ENCODE measurements around the gene MAGI3.
"Not testable (repeated sequence)": the region's sequence is repeated elsewhere in the genome, so short reads cannot be mapped to it uniquely, and the experiment has no call there.

The MAGI3 gene

DNA sequence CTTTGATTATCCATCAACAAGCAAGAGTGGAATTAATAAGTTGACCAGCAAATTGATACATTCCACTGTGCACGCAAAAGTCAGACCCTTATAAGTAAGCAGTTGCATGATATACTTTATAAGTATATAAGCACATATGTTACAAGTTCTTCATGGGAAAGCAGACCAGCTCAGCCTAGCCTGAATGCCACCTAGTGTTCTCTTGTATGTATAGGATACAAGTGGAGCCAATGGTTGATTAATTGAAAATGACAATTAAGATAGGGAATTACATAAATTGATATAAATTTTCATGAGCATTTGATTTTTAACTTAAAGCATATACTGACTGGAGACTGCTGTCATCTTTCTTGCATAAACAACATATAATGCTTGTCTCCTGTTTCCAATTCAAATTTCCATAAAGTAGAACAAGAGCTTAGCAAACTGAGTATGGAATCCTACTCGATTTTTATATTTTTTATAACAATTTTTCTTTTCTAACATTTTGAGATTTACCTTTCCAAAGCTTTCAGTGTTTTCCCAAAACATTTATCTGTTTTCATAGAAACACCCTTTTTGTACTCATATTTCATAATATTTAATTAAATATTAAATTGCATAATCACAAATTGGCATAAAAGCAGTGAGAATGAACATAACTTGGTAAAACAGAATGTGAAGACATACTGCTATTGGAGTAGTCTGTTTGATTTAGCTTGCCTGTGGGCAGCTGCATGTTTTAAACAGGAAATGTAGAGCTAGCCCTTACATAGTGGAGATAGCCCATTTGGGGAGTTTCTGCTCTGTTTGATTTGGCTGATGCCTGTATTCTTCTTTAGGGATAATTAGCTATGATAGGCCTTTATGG is 62.8 kb downstream of the MAGI3 start:
- peaks cover 27% of the 10 kb centered on the region for H3K4me1 ChIP-seq (ENCODE audit: insufficient read depth, low read length)
- H3K9me3 ChIP-seq (ENCODE audit: low read length) = no peaks in the 10 kb centered on the region
- H3K27ac ChIP-seq (ENCODE audit: low read depth, low read length) = no peak overlapping the region
- no peak overlapping the region for H3K9ac ChIP-seq (ENCODE audit: low read length)
- H3K27me3 ChIP-seq (ENCODE audit: control insufficient read depth in 1 of 2, insufficient read depth in 2 of 2, low read length in 2 of 2) = no peaks in the 10 kb centered on the region
- no peak overlapping the region for H3K4me3 ChIP-seq (ENCODE audit: low read depth in 1 of 2, low read length in 2 of 2)
- H3K36me3 ChIP-seq (ENCODE audit: insufficient read depth, low read length) = no peaks in the 10 kb centered on the region

DNA sequence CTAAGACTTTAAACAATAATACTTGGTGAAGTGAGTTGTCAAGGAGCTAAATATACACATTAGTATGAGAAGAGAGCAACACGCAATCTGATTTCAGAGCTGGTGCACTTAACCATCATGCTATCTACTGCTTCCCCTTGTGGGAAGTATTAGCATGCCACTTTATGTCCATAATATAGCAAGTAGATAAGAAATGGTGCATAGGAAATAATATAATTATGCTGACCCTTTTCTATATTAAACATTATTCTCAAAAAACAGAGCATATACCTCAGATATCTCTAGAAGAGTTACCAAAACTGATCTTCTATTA is 63.4 kb downstream of the MAGI3 start:
- no peak overlapping the region for H3K27ac ChIP-seq (ENCODE audit: low read depth, low read length)

DNA sequence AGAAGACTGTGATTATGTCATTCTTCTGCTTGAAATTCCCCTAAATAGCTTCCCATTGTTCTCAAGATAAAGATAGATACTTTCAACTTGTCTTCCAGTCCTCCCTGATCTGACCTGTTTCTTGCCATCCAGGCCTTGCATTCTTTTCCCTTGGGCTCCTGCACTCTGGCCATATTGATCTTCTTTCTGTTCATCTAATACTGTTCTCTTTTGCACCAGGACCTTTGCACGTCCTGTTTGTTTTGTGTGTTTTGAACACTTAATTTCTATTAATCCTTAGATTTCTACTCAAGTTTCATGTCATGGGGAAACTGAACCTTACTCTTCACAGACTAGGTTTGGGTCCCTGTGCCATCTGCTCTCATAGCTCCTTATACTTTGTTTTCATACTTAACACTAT is 65.1 kb downstream of the MAGI3 start:
- Histone ChIP-seq H3K27ac (ENCODE audit: low read depth, low read length) (no peak overlapping the region), H3K27me3 (ENCODE audit: control insufficient read depth in 1 of 2, insufficient read depth in 2 of 2, low read length in 2 of 2) (no peaks in the 10 kb centered on the region), H3K4me1 (ENCODE audit: insufficient read depth, low read length) (peaks cover 27% of the 10 kb centered on the region), H3K9ac (ENCODE audit: low read length) (no peak overlapping the region), H3K4me3 (ENCODE audit: low read depth in 1 of 2, low read length in 2 of 2) (no peak overlapping the region), H3K36me3 (ENCODE audit: insufficient read depth, low read length) (no peaks in the 10 kb centered on the region), H3K9me3 (ENCODE audit: low read length) (no peaks in the 10 kb centered on the region)

More for the DNA sequence above, 63.4 kb downstream of the MAGI3 start:
- Histone ChIP-seq H3K4me1 (ENCODE audit: insufficient read depth, low read length) (peaks cover 27% of the 10 kb centered on the region), H3K36me3 (ENCODE audit: insufficient read depth, low read length) (no peaks in the 10 kb centered on the region), H3K4me3 (ENCODE audit: low read depth in 1 of 2, low read length in 2 of 2) (no peak overlapping the region), H3K9ac (ENCODE audit: low read length) (no peak overlapping the region), H3K27me3 (ENCODE audit: control insufficient read depth in 1 of 2, insufficient read depth in 2 of 2, low read length in 2 of 2) (no peaks in the 10 kb centered on the region), H3K9me3 (ENCODE audit: low read length) (no peaks in the 10 kb centered on the region)

DNA sequence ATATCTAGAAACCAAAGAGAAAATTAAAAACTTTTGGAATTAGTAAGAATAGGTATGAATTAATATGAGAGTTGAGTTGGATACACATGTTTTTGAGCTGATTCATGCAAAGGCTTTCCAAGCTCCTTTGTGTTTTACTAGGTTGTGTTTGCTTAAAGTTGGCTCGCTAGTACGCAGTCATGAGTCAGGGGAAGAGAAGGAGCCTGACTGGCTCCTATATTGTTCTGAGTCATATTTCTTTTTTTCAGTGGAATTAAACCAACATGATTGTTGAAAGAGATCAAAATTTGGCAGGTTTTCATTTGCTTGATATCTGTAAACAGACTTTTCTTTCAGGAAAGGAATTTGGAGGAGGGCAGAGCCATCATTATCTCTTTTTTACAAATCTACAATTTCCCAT is 66.7 kb downstream of the MAGI3 start:
- Histone ChIP-seq H3K27me3 (ENCODE audit: control insufficient read depth in 1 of 2, insufficient read depth in 2 of 2, low read length in 2 of 2) (no peaks in the 10 kb centered on the region), H3K9ac (ENCODE audit: low read length) (no peak overlapping the region), H3K4me1 (ENCODE audit: insufficient read depth, low read length) (peaks cover 20% of the 10 kb centered on the region), H3K27ac (ENCODE audit: low read depth, low read length) (no peak overlapping the region), H3K9me3 (ENCODE audit: low read length) (no peaks in the 10 kb centered on the region), H3K36me3 (ENCODE audit: insufficient read depth, low read length) (no peaks in the 10 kb centered on the region), H3K4me3 (ENCODE audit: low read depth in 1 of 2, low read length in 2 of 2) (no peak overlapping the region)

DNA sequence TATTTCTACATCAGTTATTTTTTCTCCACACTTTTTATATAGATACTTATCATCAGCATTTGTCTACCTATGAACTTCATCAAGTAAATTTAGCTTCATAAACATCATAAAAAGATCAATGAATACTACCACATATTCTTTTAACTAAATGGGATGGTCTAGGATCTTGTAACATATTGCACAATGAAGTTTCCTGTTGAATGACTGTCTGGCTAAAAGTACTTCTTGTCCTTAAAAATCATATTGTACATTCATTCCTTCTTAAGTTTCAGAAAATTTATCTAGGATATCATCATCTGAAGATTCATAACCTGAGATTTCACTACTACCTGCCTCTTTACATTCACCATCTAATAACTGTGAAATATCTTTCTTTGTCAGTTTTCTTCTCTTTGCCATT is 69.0 kb downstream of the MAGI3 start:
- Histone ChIP-seq H3K4me3 (ENCODE audit: low read depth in 1 of 2, low read length in 2 of 2) (no peak overlapping the region), H3K9me3 (ENCODE audit: low read length) (no peaks in the 10 kb centered on the region), H3K4me1 (ENCODE audit: insufficient read depth, low read length) (peaks cover 11% of the 10 kb centered on the region), H3K36me3 (ENCODE audit: insufficient read depth, low read length) (no peaks in the 10 kb centered on the region), H3K27ac (ENCODE audit: low read depth, low read length) (no peak overlapping the region), H3K9ac (ENCODE audit: low read length) (no peak overlapping the region), H3K27me3 (ENCODE audit: control insufficient read depth in 1 of 2, insufficient read depth in 2 of 2, low read length in 2 of 2) (no peaks in the 10 kb centered on the region)

DNA sequence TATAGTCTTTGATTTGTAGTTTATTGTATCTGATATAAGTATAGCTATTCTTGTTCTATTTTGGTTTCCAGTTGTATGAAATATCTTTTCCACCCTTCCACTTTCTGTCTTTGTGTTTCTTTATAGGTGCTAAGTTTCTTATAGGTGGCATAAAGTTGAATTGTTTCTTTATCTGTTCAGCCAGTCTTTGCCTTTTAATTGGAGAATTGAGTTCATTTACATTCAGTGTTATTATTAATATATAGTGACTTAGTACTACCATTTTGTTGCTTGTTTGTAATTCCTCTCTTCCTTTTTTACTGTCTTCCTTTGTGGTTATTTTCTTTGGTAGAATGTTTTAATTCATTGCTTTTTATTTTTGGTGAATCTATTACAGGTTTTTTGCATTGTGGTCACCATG is 77.7 kb downstream of the MAGI3 start:
- H3K36me3 ChIP-seq (ENCODE audit: insufficient read depth, low read length) = no peaks in the 10 kb centered on the region
- no peaks in the 10 kb centered on the region for H3K4me1 ChIP-seq (ENCODE audit: insufficient read depth, low read length)
- H3K4me3 ChIP-seq (ENCODE audit: low read depth in 1 of 2, low read length in 2 of 2) = no peak overlapping the region
- no peak overlapping the region for H3K27ac ChIP-seq (ENCODE audit: low read depth, low read length)
- H3K9ac ChIP-seq (ENCODE audit: low read length) = no peak overlapping the region
- no peaks in the 10 kb centered on the region for H3K9me3 ChIP-seq (ENCODE audit: low read length)
- no peaks in the 10 kb centered on the region for H3K27me3 ChIP-seq (ENCODE audit: control insufficient read depth in 1 of 2, insufficient read depth in 2 of 2, low read length in 2 of 2)

DNA sequence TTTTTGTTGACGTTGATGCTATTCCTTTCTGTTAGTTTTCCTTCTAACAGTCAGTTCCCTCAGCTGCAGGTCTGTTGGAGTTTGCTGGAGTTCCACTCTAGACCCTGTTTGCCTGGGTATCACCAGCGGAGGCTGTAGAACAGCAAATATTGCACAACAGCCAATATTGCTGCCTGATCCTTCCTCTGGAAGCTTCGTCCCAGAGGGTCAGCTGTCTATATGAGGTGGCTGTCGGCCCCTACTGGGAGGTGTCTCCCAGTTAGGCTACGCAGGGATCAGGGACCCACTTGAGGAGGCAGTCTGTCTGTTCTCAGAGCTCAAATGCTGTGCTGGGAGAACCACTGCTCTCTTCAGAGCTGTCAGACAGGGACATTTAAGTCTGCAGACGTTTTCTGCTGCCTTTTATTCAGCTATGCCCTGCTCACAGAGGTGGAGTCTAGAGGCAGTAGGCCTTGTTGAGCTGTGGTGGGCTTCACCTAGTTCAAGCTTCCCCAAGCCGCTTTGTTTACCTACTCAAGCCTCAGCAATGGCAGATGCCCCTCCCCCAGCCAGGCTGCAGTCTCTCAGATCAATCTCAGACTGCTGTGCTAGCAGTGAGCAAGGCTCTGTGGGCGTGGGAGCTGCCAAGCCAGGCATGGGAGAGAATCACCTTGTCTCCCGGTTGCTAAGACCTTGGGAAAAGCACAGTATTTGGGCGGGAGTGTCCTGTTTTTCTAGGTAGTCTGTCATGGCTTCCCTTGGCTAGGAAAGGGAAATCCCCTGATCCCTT is 88.3 kb downstream of the MAGI3 start:
- not testable (repeated sequence) for H3K4me1 ChIP-seq (ENCODE audit: insufficient read depth, low read length); H3K27me3 ChIP-seq (ENCODE audit: control insufficient read depth in 1 of 2, insufficient read depth in 2 of 2, low read length in 2 of 2); H3K36me3 ChIP-seq (ENCODE audit: insufficient read depth, low read length); H3K27ac ChIP-seq (ENCODE audit: low read depth, low read length); H3K9me3 ChIP-seq (ENCODE audit: low read length); H3K9ac ChIP-seq (ENCODE audit: low read length); H3K4me3 ChIP-seq (ENCODE audit: low read depth in 1 of 2, low read length in 2 of 2)

DNA sequence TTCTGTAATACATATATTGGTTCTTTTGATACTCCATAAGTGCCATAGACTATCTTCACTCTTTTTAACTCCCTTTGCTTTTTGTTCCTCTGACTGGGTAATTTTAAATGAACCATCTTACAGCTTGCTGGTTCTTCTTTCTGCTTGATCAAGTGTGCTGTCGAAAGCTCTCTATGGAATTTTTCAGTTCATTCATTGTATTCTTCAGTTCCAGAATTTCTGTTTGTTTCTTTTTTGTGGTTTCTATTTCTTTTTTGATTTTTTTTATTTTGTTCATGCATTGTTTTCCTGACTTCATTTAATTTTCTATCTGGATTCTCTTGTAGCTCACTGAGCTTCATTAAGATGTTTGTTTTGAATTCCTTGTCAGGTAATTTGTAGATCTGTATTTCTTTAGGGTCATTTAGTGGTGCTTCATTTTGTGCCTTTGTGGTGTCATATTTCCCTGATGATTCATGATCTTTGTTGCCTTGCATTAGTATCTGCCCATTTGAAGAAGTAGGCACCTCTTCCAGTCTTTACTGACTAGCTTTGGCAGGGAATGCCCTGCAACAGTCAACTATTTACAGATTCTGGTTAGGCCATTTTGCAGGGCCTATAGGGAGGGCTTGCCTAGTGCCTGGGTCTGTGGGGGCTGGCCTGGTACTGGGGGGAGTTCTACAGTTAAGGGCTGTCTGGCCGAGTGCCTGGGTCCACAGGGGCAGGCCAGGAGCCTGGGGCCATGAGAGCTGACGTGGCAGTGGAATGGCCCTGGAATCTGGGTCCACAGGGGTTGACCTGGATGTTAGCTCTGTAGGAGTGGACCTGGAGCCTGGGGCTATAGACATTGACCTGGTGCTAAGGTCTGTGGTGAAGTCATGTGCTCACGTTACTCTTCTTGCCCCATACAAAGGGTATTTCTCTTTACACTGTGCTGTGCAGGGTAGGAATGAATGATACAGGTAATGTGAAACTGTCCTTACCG is 89.7 kb downstream of the MAGI3 start:
- Histone ChIP-seq H3K4me3 (ENCODE audit: low read depth in 1 of 2, low read length in 2 of 2) (no peak overlapping the region), H3K36me3 (ENCODE audit: insufficient read depth, low read length) (no peaks in the 10 kb centered on the region), H3K27ac (ENCODE audit: low read depth, low read length) (no peak overlapping the region), H3K9ac (ENCODE audit: low read length) (no peak overlapping the region), H3K4me1 (ENCODE audit: insufficient read depth, low read length) (no peaks in the 10 kb centered on the region), H3K9me3 (ENCODE audit: low read length) (peaks cover 6% of the 10 kb centered on the region), H3K27me3 (ENCODE audit: control insufficient read depth in 1 of 2, insufficient read depth in 2 of 2, low read length in 2 of 2) (no peaks in the 10 kb centered on the region)

DNA sequence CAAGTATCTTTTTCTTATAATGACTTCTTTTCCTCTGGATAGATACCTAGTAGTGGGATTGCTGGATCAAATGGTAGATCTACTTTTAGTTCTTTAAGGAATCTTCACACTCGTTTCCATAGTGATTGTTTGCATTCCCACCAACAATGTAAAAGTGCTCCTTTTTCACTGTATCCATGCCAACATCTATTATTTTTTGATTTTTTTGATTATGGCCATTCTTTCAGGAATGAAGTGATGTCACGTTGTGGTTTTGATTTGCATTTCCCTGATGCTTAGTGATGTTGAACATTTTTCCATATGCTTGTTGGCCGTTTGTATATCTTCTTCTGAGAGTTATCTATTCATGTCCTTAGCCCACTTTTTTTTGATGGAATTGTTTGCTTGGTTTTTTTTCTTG is 94.8 kb downstream of the MAGI3 start:
- H3K9me3 ChIP-seq (ENCODE audit: low read length); H3K4me1 ChIP-seq (ENCODE audit: insufficient read depth, low read length); H3K27ac ChIP-seq (ENCODE audit: low read depth, low read length); H3K27me3 ChIP-seq (ENCODE audit: control insufficient read depth in 1 of 2, insufficient read depth in 2 of 2, low read length in 2 of 2); H3K36me3 ChIP-seq (ENCODE audit: insufficient read depth, low read length); H3K4me3 ChIP-seq (ENCODE audit: low read depth in 1 of 2, low read length in 2 of 2); H3K9ac ChIP-seq (ENCODE audit: low read length): not testable (repeated sequence)

DNA sequence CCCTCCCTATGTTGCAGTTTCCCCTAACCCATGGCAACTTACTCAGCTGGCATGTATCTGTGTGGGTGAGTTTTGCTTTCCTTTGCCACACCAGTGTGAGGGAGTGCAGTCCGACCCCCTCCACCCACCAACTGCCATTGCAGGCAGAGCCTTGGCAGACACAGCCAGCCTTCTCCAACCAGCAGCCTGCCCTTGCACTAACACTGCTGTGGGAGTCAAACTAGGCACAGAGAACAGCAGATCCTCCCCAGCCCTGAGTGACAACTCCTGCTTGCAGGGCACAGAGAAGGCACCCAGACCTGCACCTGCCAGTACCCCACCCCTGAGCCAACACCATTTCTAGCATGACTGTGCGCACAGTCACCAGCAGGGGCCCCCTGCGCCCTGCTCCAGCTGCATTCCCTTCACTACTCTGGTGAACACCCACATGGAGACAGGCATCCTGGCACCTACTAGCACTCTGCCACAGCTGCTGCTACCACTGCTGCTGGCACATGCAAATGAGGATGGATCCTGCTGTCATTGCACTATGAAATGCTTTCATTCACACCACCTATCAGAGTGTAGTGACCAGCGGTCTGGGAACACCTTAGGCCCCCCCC is 98.4 kb downstream of the MAGI3 start:
- Histone ChIP-seq H3K27ac (ENCODE audit: low read depth, low read length) (no peak overlapping the region), H3K4me1 (ENCODE audit: insufficient read depth, low read length) (no peaks in the 10 kb centered on the region), H3K9me3 (ENCODE audit: low read length) (no peaks in the 10 kb centered on the region), H3K4me3 (ENCODE audit: low read depth in 1 of 2, low read length in 2 of 2) (no peak overlapping the region), H3K36me3 (ENCODE audit: insufficient read depth, low read length) (no peaks in the 10 kb centered on the region), H3K27me3 (ENCODE audit: control insufficient read depth in 1 of 2, insufficient read depth in 2 of 2, low read length in 2 of 2) (no peaks in the 10 kb centered on the region), H3K9ac (ENCODE audit: low read length) (no peak overlapping the region)

DNA sequence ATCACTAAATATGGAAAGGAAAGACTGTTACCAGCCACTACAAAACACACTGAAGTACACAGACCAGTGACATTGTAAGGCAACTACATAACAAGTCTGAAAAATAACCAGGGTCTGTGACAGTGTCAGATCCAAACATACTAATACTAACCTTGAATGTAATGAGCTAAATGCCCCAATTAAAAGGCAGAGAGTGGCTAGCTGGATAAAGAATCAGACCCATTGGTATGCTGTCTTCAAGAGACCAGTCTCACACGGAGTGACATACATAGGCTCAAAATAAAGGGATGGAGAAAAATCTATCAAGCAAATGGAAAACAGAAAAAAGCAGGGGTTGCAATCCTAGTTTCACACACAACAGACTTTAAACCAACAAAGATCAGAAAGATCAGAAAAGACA is 100.1 kb downstream of the MAGI3 start:
- H3K9ac ChIP-seq (ENCODE audit: low read length) = no peak overlapping the region
- no peaks in the 10 kb centered on the region for H3K4me1 ChIP-seq (ENCODE audit: insufficient read depth, low read length)
- no peak overlapping the region for H3K4me3 ChIP-seq (ENCODE audit: low read depth in 1 of 2, low read length in 2 of 2)
- no peak overlapping the region for H3K27ac ChIP-seq (ENCODE audit: low read depth, low read length)
- H3K27me3 ChIP-seq (ENCODE audit: control insufficient read depth in 1 of 2, insufficient read depth in 2 of 2, low read length in 2 of 2) = no peaks in the 10 kb centered on the region
- no peaks in the 10 kb centered on the region for H3K9me3 ChIP-seq (ENCODE audit: low read length)
- no peaks in the 10 kb centered on the region for H3K36me3 ChIP-seq (ENCODE audit: insufficient read depth, low read length)
